ENCODE results near the gene SPATA6. TPM values are rescaled to one million over a fixed set of nuclear protein-coding genes. Genes with fewer than 3 reads are reported as not detected.

SPATA6 gene
- total and polyA plus RNA-seq, 2 of the 8 experiments (the other 6 are each of a cell fraction or from before 2014, with no cell fraction given): 2.4 to 17.2 TPM

- Histone ChIP-seq H3K4me2 (ENCODE audit: insufficient read depth in 1 of 2, low read depth in 2 of 2, low read length in 2 of 2) (no peak overlapping the region), H3K9ac (replicated peaks in 1 of 4; ENCODE audit: extremely low read depth in 1 of 4, low read depth in 3 of 4, low read length in 3 of 4) (no peak overlapping the region), H3K23ac (ENCODE audit: insufficient read length) (no peak overlapping the region), H3K27me3 (replicated peaks in 1 of 4; ENCODE audit: control insufficient read depth in 3 of 4, extremely low read depth in 1 of 4, insufficient read depth in 3 of 4, low read length in 3 of 4) (no peaks in the 10 kb centered on the region), H3K4me1 (replicated peaks in 1 of 4; ENCODE audit: control insufficient read depth in 3 of 4, insufficient read depth in 4 of 4, low read length in 3 of 4) (no peaks in the 10 kb centered on the region), H3K36me3 (ENCODE audit: control insufficient read depth in 2 of 4, insufficient read depth in 4 of 4, low read length in 3 of 4) (no peaks in the 10 kb centered on the region; a peak in 1 of 8 replicates), H4K91ac (replicated peaks; ENCODE audit: insufficient read length, low read length) (no peak overlapping the region), H2AK5ac (ENCODE audit: low read depth, low read length) (no peak overlapping the region), H3K27ac (ENCODE audit: low read depth, low read length) (no peak overlapping the region), H3K9me3 (ENCODE audit: insufficient read depth in 2 of 2, low read depth in 1 of 2, low read length in 1 of 2) (peaks cover 6 to 8% of the 10 kb centered on the region in 2 experiments; a peak in 2 of 4 replicates), H3K79me1 (ENCODE audit: low read depth, low read length) (no peaks in the 10 kb centered on the region), H3K4ac (replicated peaks; ENCODE audit: insufficient read length, low read depth, low read length) (no peak overlapping the region), H3K4me3 (ENCODE audit: extremely low read depth in 1 of 4, insufficient read depth in 2 of 4, low read depth in 3 of 4, low read length in 4 of 4) (no peak overlapping the region), H2BK120ac (replicated peaks; ENCODE audit: low read depth, low read length) (no peak overlapping the region), H2BK5ac (ENCODE audit: low read depth, low read length) (no peak overlapping the region), H2AFZ (ENCODE audit: low read length) (no peak overlapping the region), H3K79me2 (ENCODE audit: control insufficient read depth in 1 of 2, insufficient read depth in 2 of 2, low read length in 2 of 2) (no peaks in the 10 kb centered on the region), H2BK15ac (ENCODE audit: low read length) (no peak overlapping the region), H3K56ac (replicated peaks; ENCODE audit: insufficient read length, low read depth, low read length) (no peak overlapping the region), H3K18ac (ENCODE audit: extremely low read depth, low read length) (no peak overlapping the region), H4K5ac (ENCODE audit: insufficient read length, low read depth, low read length) (no peak overlapping the region), H2BK20ac (ENCODE audit: low read length) (no peak overlapping the region), H4K20me1 (replicated peaks in 1 of 2; ENCODE audit: control insufficient read depth in 1 of 2, insufficient read depth in 2 of 2, low read length in 2 of 2) (no peaks in the 10 kb centered on the region), H3K23me2 (ENCODE audit: low read depth, low read length) (no peaks in the 10 kb centered on the region), H2BK12ac (ENCODE audit: low read depth, low read length) (no peak overlapping the region), H4K8ac (ENCODE audit: extremely low read depth, insufficient read depth, low read length) (no peak overlapping the region), H3K14ac (ENCODE audit: insufficient read length) (no peak overlapping the region)
- ChIA-PET POLR2A (ENCODE audit: partially characterized antibody) (no interaction called here), CTCF (ENCODE audit: partially characterized antibody) (interaction anchor here (1.2 to 1.6 kb wide), 2 partner anchors 12 to 208 kb away, joined by 3 to 4 read pairs; no protein-coding TSS in a partner anchor)
- DNase-seq (ENCODE audit: low read depth in 1 of 2, low spot score in 2 of 2): no peak
- 84% methylated on average over 4 of the region's 4 CpGs; no CpG with 5 or more reads in 1 of the 2 experiments for WGBS, 2 experiments (ENCODE audit: extremely low coverage in 1 of 2, insufficient coverage in 1 of 2, insufficient read length in 1 of 2, insufficient replicate concordance in 2 of 2, low coverage in 1 of 2, low lambda C conversion rate in 2 of 2, missing lambda C conversion rate in 1 of 2)
- TF ChIP-seq, protein P1, sequence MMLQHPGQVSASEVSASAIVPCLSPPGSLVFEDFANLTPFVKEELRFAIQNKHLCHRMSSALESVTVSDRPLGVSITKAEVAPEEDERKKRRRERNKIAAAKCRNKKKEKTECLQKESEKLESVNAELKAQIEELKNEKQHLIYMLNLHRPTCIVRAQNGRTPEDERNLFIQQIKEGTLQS (IDR thresholded peaks at IDR 0.05; ENCODE audit: insufficient read depth, low read depth, low read length): no peak
- no peak for TF ChIP-seq KDM1A (IDR thresholded peaks at IDR 0.05; ENCODE audit: borderline replicate concordance, low read length)
- TF ChIP-seq EZH2 (IDR thresholded peaks at IDR 0.05; ENCODE audit: low read depth, low read length, severe bottlenecking): no peak
- no peak for TF ChIP-seq NANOG (IDR thresholded peaks at IDR 0.05; ENCODE audit: insufficient read depth, low read depth, low read length, poor library complexity, severe bottlenecking)
- no peak for FAIRE-seq
Measured at GRCh38 chr1:48291421-48291820, 180.6 kb downstream of the SPATA6 start.

All from H1 (cell line).